PFSK-1 (cell line): ENCODE data around the gene EFCAB6.

Source experiments
- FOXP2 ChIP-seq: optimal IDR thresholded peaks from 2 replicates; pipeline ENCODE3; 2011; ENCODE audit warnings: borderline replicate concordance, control low read depth, inconsistent platforms; ENCODE audit not compliant: insufficient read depth; ENCODE audit errors: extremely low read length, extremely low read depth
- POLR2AphosphoS5 ChIP-seq: IDR thresholded peaks from 2 replicates; pipeline ENCODE4 v1.6.1; 2012; ENCODE audit warnings: low read depth, mild to moderate bottlenecking, control low read depth, low read length, moderate library complexity
- REST ChIP-seq, 2 experiments: IDR thresholded peaks; 2 replicates each; pipeline versions ENCODE4 v1.6.1 to v1.8.0; 2011 to 2012; ENCODE audit warnings: low read depth in 2 of 2, low read length in 2 of 2, control low read depth in 1 of 2, inconsistent platforms in 1 of 2, mild to moderate bottlenecking in 1 of 2, moderate library complexity in 1 of 2; ENCODE audit not compliant: insufficient read depth in 1 of 2
- SIN3A ChIP-seq: IDR thresholded peaks from 2 replicates; pipeline ENCODE4 v1.6.1; 2012; ENCODE audit warnings: mild to moderate bottlenecking, low read length, moderate library complexity, borderline replicate concordance; ENCODE audit not compliant: insufficient read depth
- TAF1 ChIP-seq: IDR thresholded peaks from 2 replicates; pipeline ENCODE4 v1.6.1; 2012; ENCODE audit warnings: low read length, control low read depth, borderline replicate concordance; ENCODE audit not compliant: insufficient read depth

- no peak for TF ChIP-seq REST (IDR thresholded peaks at IDR 0.05; ENCODE audit: insufficient read depth in 1 of 2, low read depth in 2 of 2, low read length in 2 of 2)
- no peak for TF ChIP-seq POLR2AphosphoS5
- TF ChIP-seq TAF1, result no peak
- no peak for TF ChIP-seq SIN3A
- no peak for TF ChIP-seq FOXP2
These were observed 328.4 kb downstream of the EFCAB6 start for GRCh38 chr22:43483669-43484068.
